Breast epithelium (tissue), 3 donors: Measurements from ENCODE around the gene ADD1.

Source experiments
- CTCF ChIP-seq, 3 donors: fragments of 450-650 bp; IDR thresholded peaks; one replicate each; pipeline ENCODE4 v1.5.1; 2016 to 2017; ENCODE audit warnings: antibody characterized with exemption in 3 of 3, mild to moderate bottlenecking in 3 of 3, moderate library complexity in 3 of 3
- POLR2A ChIP-seq: fragments of 450-650 bp; IDR thresholded peaks from one replicate; pipeline ENCODE4 v1.6.1; 2016; ENCODE audit warnings: antibody characterized with exemption, mild to moderate bottlenecking, moderate library complexity

GRCh38 chr4:2807571-2807970 is 36.1 kb upstream of the ADD1 start:
- no peak for TF ChIP-seq CTCF (IDR thresholded peaks at IDR 0.05)
- no peak for TF ChIP-seq POLR2A
